ENCODE measurements around the gene TMEM255B. TPM values are rescaled to one million over a fixed set of nuclear protein-coding genes. Genes with fewer than 3 reads are reported as not detected.
"Not testable (repeated sequence)": the region's sequence is repeated elsewhere in the genome, so short reads cannot be mapped to it uniquely, and the experiment has no call there.

The TMEM255B gene
- 45.6 and 51.7 TPM in 2 replicates for total RNA-seq

DNA sequence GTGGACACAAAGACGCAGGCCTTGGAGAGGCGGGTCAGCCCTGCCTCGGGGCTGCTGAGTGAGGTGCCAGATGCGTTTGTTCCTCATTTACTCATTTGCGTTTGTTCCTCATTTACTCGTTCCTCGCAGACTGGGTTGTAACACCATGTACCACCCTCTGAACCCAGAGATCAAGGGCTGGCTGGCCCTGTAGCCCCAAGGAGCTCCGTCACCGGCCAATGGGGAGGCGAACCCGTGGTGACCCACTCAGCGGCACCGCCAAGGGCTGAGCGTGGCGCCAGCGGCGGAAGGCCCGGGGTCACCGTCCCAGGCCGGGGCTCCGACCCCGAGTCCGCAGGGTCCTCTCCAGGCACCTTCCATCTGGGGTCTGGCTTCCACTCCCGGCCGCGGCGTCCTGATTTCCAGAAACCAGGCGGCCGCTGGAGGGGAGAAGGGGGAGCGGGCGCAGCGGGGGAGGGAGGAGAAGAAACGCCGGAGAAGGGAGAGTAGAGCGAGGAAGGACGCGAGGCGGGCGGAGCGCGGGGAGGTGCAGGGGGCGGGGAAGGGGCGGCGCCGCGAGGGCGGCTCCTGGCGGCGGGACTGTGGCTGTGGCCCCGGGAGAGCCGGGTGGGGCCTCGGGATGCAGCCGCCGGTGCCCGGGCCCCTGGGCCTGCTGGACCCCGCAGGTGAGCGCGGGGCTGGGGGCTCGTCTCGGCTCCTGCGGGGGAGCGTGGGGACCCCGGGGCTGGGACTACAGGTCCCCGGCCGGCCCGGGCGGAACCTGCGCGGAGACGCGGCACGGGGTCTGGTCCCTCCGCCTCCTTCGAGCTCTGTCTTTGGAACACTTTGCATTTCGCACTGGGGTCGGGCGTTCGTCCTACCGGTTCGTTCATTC is at the start of gene TMEM255B:
TMEM255B (plus strand) TSS at position 576 of the 874 bp plus-strand sequence; CDS start at position 620, 44 bp downstream.
- DNase-seq (ENCODE audit: low read depth in 2 of 2): peak in 1 of 2 donors; percentile 80

DNA sequence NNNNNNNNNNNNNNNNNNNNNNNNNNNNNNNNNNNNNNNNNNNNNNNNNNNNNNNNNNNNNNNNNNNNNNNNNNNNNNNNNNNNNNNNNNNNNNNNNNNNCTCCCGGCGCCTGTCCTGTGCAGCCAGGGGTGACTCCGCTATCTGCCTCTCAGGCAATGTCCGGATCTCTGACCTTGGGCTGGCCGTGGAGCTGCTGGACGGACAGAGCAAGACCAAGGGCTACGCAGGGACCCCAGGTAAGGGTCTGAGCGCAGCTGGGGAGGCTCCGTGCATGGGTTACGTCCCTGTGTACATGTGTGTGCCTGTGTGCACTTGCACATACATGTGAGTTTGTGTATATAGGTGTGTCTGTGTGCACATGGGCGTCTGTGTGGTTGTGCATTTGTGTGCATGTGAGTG is 36.1 kb upstream of the TMEM255B start:
- no peak for DNase-seq (ENCODE audit: low read depth in 2 of 2)

- no peak for DNase-seq (ENCODE audit: low read depth in 2 of 2)
These were observed 35.5 kb upstream of the TMEM255B start for GRCh38 chr13:113723410-113724015.

DNA sequence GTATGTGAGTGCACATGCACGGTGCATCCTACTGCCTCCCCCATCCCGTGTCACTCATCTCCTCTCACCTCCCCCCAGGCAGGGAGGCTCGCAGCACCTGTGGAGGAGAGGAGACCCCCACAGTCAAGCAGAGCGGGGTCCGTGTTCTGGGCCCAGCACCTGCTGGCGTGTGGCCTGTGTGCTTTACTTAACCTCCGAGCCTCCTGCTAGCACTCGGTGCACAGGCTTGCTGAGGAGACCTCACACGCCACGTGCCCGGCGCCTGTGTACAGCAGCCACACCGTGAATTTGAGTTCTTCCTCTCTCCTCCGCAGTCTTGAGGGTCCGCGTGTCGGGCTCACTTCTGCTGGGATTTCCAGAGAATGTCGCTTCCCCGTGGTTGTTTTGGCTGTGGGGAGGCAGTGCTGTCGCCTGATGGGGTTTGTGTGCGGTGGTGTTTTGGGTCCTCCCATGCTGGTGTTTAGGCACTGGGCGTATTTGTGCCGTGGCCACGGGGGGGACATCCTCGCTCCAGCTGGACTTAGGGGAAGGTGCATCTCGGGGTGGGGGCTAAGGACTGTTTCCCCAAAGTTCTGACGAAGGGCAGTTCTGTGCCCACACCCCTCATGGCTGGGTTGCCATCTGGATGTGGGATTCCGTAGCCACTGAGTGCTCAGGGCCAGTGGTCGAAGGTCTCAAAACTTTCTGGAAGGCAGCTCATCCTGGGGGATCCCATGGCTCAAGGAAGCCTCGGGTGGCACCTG is 34.8 kb upstream of the TMEM255B start:
- no peak for DNase-seq (ENCODE audit: low read depth in 2 of 2)

- peak; percentile 27 to 73 for DNase-seq (ENCODE audit: low read depth in 2 of 2)
These were observed 34.2 kb upstream of the TMEM255B start for GRCh38 chr13:113724780-113725315.

GRCh38 chr13:113725329-113726105 is 33.5 kb upstream of the TMEM255B start:
- not testable (repeated sequence) for DNase-seq (ENCODE audit: low read depth in 2 of 2)

GRCh38 chr13:113726106-113726821 is 32.8 kb upstream of the TMEM255B start:
- not testable (repeated sequence) for DNase-seq (ENCODE audit: low read depth in 2 of 2)

GRCh38 chr13:113726961-113727411 is 32.0 kb upstream of the TMEM255B start:
- DNase-seq (ENCODE audit: low read depth in 2 of 2): no peak

GRCh38 chr13:113728571-113729054 is 30.4 kb upstream of the TMEM255B start:
- no peak for DNase-seq (ENCODE audit: low read depth in 2 of 2)

GRCh38 chr13:113729187-113730019 is 29.6 kb upstream of the TMEM255B start:
- no peak for DNase-seq (ENCODE audit: low read depth in 2 of 2)

- no peak for DNase-seq (ENCODE audit: low read depth in 2 of 2)
These were observed 28.8 kb upstream of the TMEM255B start for GRCh38 chr13:113730258-113730691.

DNA sequence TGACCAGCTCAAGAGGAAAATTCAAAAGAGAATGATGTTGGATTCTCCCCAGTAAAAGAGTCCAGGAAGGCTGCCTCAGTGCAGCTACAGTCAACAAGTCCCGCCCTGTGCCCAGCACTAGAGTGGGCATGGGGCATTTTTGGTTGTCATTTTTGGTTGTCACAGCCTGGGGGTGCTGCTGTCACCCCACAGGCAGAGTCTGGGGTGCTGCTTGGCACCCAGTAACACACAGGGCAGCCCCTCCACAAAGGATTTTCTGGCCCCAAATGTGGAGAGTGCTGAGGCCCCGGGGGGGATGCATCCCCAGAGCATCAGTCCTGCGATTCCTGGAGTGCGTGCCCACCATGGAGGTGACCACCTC is 28.2 kb upstream of the TMEM255B start:
- no peak for DNase-seq (ENCODE audit: low read depth in 2 of 2)

DNA sequence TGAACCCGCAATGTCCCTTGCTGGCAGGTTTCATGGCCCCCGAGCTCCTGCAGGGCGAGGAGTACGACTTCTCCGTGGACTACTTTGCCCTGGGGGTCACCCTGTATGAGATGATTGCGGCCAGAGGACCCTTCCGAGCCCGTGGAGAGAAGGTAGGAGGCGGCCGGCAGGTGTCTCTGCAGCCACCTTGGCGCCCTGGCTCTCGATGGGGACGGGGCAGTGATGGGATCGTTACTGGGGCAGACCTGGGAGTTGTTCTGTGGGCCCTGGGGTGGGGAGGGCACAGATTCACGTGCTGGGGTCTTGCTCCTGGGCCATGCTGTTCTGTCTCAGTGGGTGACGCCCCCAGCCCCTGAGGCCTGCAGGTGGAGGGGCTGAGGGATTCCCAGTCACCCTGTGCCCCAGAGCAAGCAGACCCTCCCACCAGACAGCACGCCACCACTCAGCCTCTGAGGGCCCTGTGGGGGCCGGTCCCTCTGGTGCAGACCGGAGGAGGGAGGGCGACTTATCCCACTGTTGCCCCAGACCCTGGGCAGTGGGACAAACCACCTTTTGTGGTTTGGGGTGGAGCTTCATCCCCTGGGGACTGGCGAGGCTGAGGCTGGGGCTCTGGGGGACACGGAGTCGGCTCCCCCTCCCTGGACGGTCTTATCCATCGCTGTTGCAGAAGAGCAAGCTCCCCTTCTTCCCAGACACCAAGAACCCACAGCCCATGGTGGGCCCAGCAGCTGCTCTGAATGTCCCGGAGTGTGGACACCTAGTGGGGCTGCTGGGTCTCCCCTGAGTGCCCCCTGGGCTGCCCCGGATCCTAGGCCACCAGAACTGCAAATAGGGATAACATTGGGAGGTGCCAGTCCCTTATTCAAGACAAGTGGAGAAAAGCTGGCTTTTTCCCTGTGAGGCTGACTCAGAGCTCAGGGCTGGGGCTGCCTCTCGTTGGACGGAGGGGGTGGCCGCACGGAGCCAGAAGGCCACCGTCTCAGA is 27.5 kb upstream of the TMEM255B start:
- no peak for DNase-seq (ENCODE audit: low read depth in 2 of 2)

GRCh38 chr13:113732176-113732960 is 26.7 kb upstream of the TMEM255B start:
- no peak for DNase-seq (ENCODE audit: low read depth in 2 of 2)

DNA sequence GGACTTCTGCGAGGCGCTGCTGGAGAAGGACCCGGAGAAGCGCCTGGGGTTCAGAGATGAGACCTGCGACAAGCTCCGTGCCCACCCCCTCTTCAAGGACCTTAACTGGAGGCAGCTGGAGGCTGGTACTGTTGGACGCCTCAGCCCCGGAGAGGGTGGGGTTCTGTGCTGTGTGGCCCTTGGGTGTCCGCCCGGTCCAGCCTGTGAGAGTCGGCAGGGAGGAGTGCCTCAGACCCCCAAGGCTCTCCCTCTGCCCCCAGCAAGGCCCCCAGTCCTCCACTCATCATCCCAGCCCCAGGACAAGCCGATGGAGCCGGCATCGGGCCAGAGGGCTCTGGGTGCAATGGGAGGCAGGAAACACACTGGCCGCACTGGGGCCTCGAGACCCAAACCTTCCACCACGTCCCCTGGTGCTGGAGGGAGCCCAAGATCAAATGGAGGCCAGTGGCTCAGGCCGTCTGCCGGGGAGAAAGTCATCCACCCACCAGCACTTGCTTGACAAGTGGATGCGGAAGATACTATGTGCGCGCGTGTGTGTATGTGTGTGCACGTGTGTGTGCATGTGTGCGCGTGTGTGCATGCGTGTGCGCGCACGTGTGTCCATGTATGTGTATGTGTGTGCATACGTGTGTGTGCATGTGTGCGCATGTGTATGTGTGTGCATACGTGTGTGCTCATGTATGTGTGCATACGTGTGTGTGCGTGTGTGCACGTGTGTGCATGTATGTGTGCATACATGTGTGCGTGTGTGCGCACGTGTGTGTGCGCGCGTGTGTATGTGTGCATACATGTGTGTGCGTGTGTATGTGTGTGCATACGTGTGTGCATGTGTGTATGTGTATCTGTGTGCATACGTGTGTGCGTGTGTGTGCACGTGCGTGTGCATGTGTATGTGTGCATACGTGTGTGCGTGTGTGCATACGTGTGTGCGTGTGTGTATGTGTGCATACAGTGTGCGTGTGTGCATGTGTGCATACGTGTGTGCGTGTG is 25.8 kb upstream of the TMEM255B start:
- DNase-seq (ENCODE audit: low read depth in 2 of 2): no peak
